Mesodermal cell (in vitro differentiated cells): ENCODE data around the gene CDK13.

Experiments
- H3K27ac ChIP-seq: 2 replicates; pipeline ENCODE4 v1.7.0; 2013; ENCODE audit warnings: mild to moderate bottlenecking, low read depth, low read length, moderate library complexity; ENCODE audit not compliant: severe bottlenecking
- H3K36me3 ChIP-seq: 2 replicates; pipeline ENCODE4 v1.7.1; 2013; ENCODE audit warnings: mild to moderate bottlenecking, low read length, moderate library complexity; ENCODE audit not compliant: control insufficient read depth, insufficient read depth
- H3K4me1 ChIP-seq: one replicate; pipeline ENCODE4 v1.7.1; 2013; ENCODE audit warnings: mild to moderate bottlenecking, low read length; ENCODE audit not compliant: insufficient read depth, control insufficient read depth, poor library complexity, severe bottlenecking
- H3K4me3 ChIP-seq: 2 replicates; pipeline ENCODE4 v1.7.0; 2013; ENCODE audit warnings: low read length, control low read depth, mild to moderate bottlenecking; ENCODE audit not compliant: insufficient read depth, poor library complexity, severe bottlenecking; ENCODE audit errors: extremely low read depth
- H3K9me3 ChIP-seq: 2 replicates; pipeline ENCODE4 v1.7.1; 2013; ENCODE audit warnings: mild to moderate bottlenecking, low read length, moderate library complexity; ENCODE audit not compliant: control insufficient read depth
- WGBS, 2 experiments: methylation state at CpG; one replicate each; pipeline ENCODE4 v1.1.5; 2013; ENCODE audit warnings: missing lambda C conversion rate in 2 of 2; ENCODE audit not compliant: insufficient coverage in 2 of 2; 5-methylcytosine and 5-hydroxymethylcytosine counted together

CDK13 gene

DNA sequence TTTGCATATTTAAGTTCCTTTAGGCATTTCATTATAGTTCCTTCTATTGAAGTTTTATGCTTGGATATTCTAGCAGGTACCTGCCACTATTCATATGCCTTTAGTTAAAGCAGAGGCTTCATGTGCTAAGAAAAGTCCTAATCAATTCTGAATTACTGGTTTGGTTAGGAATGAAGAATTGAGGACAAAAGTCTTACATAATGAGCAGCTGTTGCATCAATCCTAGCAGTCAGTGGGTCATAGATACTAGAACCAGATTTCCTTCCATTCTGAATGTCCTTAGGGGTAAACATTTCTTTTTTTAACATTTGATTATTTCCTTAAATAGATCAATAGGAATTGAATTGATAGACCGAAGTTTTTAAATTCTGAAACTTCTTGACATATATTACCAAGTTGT lies 59.2 kb downstream of the CDK13 start:
- no peak overlapping the region for H3K4me3 ChIP-seq
- H3K4me1 ChIP-seq: no peaks in the 10 kb centered on the region
- H3K9me3 ChIP-seq: no peaks in the 10 kb centered on the region
- H3K27ac ChIP-seq: no peak overlapping the region
- H3K36me3 ChIP-seq: peaks cover 9% of the 10 kb centered on the region
- no CpG with 5 or more reads among the region's 1 CpG for WGBS, 2 experiments

DNA sequence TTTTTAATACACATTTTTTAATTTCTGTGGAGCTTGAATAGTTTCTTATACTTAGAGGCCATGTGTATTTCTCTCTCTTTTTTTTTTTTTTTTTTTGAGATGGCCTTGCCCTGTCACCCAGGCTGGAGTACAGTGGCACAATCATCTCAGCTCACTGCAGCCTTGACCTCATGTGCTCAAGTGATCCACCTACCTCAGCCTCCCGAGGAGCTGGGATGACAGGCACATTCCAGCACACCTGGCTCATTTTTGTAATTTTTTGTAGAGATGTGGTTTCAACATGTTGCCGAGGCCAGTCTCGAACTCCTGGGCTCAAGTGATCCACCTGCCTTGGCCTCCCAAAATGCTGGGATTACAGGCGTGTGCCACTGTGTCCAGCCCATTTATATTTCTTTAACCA lies 64.3 kb downstream of the CDK13 start:
- Histone ChIP-seq H3K36me3 (peaks cover 17% of the 10 kb centered on the region), H3K4me3 (no peak overlapping the region), H3K4me1 (no peaks in the 10 kb centered on the region), H3K27ac (no peak overlapping the region), H3K9me3 (no peaks in the 10 kb centered on the region)
- WGBS, 2 experiments: 93% methylated on average over 3 of the region's 4 CpGs; no CpG with 5 or more reads in 1 of the 2 experiments

DNA sequence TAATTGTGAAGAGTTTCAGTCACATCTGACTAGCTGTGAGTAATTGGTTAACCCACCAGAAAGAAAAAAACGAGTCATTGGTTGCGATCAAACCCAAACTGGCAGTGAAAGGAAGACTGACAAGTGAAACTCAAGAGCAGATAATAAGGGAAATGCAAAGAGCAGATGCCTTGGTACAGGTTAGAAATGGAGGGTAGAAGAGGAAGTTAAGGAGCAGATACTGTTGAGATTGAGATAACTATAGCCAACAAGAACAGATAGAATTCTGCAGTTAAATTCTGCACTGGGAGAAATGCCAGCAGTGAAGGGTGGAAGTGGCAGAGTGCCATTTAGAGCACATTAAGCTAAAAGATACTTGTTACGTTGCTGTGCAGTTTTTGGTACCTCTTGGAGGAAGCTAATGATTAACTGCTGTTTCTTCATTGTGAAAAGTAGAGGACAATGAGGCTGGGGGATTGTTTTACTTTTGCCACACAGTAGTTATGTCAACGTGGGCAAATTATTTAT lies 65.8 kb downstream of the CDK13 start:
- WGBS, 2 experiments: 87 to 92% methylated on average over 3 to 4 of the region's 4 CpGs
- H3K4me1 ChIP-seq: no peaks in the 10 kb centered on the region

DNA sequence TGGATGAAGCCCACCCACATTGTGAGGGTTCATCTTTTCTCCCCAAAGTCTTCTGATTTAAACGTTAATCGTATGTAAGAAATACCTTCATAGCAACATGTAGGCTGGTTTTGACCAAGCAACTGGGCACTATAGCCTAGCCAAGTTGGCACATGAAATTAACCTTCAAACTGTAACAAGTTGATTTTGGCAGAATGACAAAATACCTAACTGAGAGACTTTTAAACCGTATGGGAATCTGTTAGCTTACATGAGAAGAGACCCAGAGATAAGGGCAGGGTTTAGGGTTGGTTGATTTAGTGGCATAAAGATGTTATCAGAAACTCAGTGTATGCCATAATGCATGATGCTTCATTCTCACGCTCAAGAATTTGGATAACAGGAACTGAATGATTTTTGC lies 69.5 kb downstream of the CDK13 start:
- no peak overlapping the region for H3K27ac ChIP-seq
- H3K36me3 ChIP-seq: peaks cover 28% of the 10 kb centered on the region
- WGBS, 2 experiments: 96 to 98% methylated on average over 4 of the region's 4 CpGs
- no peaks in the 10 kb centered on the region for H3K9me3 ChIP-seq
- no peak overlapping the region for H3K4me3 ChIP-seq
- H3K4me1 ChIP-seq: no peaks in the 10 kb centered on the region

More for the DNA sequence above, 65.8 kb downstream of the CDK13 start:
- Histone ChIP-seq H3K27ac (no peak overlapping the region), H3K36me3 (peaks cover 20% of the 10 kb centered on the region), H3K4me3 (no peak overlapping the region), H3K9me3 (no peaks in the 10 kb centered on the region)

DNA sequence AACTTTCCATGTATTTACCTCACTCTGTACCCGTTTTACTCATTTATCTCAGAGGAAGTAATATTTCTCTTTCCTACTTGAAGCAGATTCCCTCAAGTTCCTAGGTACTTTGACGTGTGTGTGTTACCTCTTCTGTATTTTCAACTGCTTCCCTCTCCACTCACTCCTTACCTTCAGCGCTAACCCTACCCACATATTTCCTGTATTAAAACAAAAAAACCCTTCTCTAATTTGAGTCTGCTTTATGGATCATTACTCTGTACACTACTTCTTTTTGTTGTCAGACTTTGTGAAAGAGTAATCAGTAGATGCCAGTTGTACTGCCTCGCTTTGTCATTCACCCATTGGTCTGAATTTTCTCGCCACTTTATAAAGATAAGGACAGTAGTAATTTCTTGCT lies 74.0 kb downstream of the CDK13 start:
- no peaks in the 10 kb centered on the region for H3K9me3 ChIP-seq
- WGBS, 2 experiments: 92 to 100% methylated on average over 2 to 3 of the region's 5 CpGs
- H3K36me3 ChIP-seq: peaks cover 36% of the 10 kb centered on the region

DNA sequence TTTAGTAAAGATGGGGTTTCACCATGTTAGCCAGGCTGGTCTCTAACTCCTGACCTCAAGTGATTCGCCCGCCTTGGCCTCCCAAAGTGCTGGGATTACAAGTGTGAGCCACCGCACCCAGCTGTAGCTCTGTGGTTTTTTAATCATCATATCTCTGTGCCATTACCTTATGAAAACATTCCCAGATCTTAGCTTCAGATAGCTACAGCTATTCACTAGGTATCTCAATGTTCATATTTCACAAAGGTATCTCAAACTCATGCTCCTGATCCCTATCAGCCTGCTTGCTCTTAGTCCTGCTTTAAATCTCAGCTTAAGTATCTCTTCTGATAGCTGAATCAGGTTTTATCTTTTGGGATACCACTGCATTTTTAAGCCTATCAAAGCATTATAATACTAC lies 74.8 kb downstream of the CDK13 start:
- peaks cover 30% of the 10 kb centered on the region for H3K36me3 ChIP-seq
- H3K27ac ChIP-seq: no peak overlapping the region
- H3K9me3 ChIP-seq: no peaks in the 10 kb centered on the region
- no peaks in the 10 kb centered on the region for H3K4me1 ChIP-seq
- no peak overlapping the region for H3K4me3 ChIP-seq
- 97 to 100% methylated on average over 3 of the region's 3 CpGs for WGBS, 2 experiments

More for the DNA sequence above, 74.0 kb downstream of the CDK13 start:
- no peaks in the 10 kb centered on the region for H3K4me1 ChIP-seq
- no peak overlapping the region for H3K4me3 ChIP-seq
- no peak overlapping the region for H3K27ac ChIP-seq

DNA sequence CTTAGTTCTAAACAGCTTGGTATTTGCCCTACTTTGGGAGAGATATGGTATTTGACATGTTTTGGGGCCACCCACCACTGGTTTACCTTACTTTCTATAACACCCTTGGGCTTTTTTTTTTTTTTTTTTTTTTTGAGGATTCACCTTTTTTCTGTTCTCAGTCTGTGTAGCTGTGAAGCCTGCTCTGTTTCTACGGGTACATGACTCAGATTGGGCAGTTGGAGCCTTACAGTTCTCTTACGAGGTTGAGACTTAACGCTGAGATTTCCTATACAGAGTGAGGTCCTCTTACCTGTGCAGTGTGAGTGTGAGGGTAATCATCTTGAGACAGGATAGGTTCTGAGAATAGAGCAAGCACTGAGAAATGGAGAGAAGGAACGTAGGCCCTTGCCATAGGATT lies 77.5 kb downstream of the CDK13 start:
- H3K4me3 ChIP-seq: no peak overlapping the region
- 93 to 100% methylated on average over 1 to 3 of the region's 4 CpGs for WGBS, 2 experiments

DNA sequence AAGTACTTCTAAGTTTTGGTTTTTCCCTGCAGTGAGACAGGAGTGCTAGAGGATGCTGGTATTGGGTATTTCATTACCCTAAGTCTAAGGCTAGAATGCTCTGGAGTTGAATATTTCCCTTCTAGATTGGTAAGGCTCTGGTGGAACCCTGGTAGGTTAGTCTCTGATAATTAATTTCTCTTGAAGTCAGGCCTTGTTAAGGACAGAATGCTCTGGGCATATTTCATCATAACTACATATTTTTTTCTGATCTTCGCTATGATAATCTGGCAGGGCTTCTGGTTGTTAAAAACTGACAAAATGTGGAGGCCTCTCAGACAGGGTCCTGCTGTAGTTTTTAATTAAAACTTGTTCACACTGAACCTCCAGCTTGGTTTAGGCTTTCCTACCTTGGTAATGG lies 83.8 kb downstream of the CDK13 start:
- Histone ChIP-seq H3K4me3 (no peak overlapping the region), H3K36me3 (peaks cover 31% of the 10 kb centered on the region), H3K4me1 (no peaks in the 10 kb centered on the region), H3K27ac (no peak overlapping the region), H3K9me3 (no peaks in the 10 kb centered on the region)
- 100% methylated on average over 1 of the region's 1 CpG; no CpG with 5 or more reads in 1 of the 2 experiments for WGBS, 2 experiments

More for the DNA sequence above, 77.5 kb downstream of the CDK13 start:
- Histone ChIP-seq H3K4me1 (no peaks in the 10 kb centered on the region), H3K27ac (no peak overlapping the region), H3K36me3 (peaks cover 51% of the 10 kb centered on the region), H3K9me3 (no peaks in the 10 kb centered on the region)

DNA sequence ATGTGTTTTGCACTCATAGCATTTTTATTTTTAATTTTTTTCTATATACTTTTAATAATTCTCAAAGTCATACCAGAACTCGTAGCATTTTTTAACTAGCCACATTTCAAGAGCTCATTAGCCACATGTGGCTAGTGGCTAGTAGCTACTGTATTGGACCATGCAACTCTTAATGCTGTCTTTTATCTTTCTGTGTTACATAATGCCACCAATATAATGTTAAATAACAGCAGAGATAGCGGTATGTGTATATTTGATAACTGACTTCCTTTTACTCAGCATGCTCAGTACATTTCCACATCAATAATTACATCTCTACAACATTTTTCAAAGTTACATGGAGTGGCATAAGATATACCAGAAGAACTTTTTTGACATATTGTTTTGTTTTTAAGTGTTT lies 91.4 kb downstream of the CDK13 start:
- 100% methylated on average over 1 of the region's 2 CpGs; no CpG with 5 or more reads in 1 of the 2 experiments for WGBS, 2 experiments
- Histone ChIP-seq H3K27ac (no peak overlapping the region), H3K36me3 (peaks cover 13% of the 10 kb centered on the region), H3K9me3 (no peaks in the 10 kb centered on the region), H3K4me3 (no peak overlapping the region), H3K4me1 (no peaks in the 10 kb centered on the region)

DNA sequence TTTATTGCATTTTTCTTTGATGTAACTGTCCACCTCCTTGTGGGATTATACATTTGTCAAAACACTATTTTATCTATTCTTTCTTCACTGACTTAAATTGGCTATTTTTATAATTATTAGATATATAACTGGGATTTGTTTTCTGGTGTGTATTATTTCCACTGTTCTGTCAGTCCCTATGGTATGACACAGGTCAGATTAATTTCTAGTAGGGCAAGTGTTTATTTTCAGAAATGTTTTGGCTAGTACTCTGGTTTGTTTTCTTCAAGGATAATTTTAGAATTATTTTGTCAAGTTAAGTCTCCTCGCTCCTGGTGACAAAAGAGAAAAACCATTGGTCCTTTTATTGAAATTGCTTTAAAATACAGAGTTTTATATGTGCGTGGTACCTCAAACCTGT lies 93.1 kb downstream of the CDK13 start:
- Histone ChIP-seq H3K4me3 (no peak overlapping the region), H3K4me1 (no peaks in the 10 kb centered on the region), H3K36me3 (peaks cover 13% of the 10 kb centered on the region), H3K27ac (no peak overlapping the region), H3K9me3 (no peaks in the 10 kb centered on the region)
- WGBS, 2 experiments: 87 to 100% methylated on average over 1 to 2 of the region's 2 CpGs

DNA sequence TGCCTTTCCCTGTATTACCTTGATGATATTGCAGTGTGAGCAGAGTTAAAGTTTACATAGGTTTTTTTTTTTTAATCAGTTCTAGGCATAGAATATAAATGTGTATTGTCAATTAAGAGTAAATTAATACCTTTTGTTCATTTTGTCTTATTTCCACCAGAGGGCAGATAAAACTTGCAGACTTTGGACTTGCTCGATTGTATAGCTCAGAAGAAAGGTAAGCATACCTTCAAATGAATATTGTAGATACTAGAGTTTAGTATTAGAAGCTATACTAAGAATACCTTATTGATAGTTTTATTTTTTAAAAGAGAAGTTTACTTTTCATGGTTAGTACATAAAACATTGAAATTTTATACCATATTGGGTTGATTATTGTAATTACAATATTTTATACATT lies 97.6 kb downstream of the CDK13 start:
- no peaks in the 10 kb centered on the region for H3K9me3 ChIP-seq
- no peaks in the 10 kb centered on the region for H3K4me1 ChIP-seq
- no CpG with 5 or more reads among the region's 1 CpG for WGBS, 2 experiments
- H3K36me3 ChIP-seq: peaks cover 9% of the 10 kb centered on the region
- no peak overlapping the region for H3K4me3 ChIP-seq
- H3K27ac ChIP-seq: no peak overlapping the region
